Measurements from ENCODE around the gene PRPSAP2. TPM values are rescaled to one million over a fixed set of nuclear protein-coding genes. Genes with fewer than 3 reads are reported as not detected.

Gene PRPSAP2
- total and polyA plus RNA-seq, 2 of the 4 experiments (the other 2 are of a cell fraction), result 22.9 to 28.1 TPM

DNA sequence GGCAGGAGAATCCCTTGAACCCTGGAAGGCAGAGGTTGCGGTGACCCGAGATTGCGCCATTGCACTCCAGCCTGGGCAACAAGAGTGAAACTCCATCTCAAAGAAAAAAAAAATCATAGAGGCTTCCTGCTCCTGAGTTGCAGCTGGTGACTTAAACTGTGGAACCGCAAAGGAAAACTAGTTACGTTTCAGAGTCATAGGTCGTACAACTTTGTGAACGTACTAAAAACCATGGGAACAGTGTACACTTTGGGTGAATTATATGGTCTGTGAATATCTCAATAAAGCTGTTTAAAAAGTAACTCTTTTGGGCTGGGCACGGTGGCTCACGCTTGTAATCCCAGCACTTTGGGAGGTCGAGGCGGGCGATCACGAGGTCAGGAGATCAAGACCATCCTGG, 117.7 kb downstream of the PRPSAP2 start:
- H3K4ac ChIP-seq (ENCODE audit: low read depth, low read length), result no peak overlapping the region
- 93% methylated on average over 7 of the region's 13 CpGs; no CpG with 5 or more reads in 1 of the 2 experiments for WGBS, 2 experiments (ENCODE audit: extremely low coverage in 2 of 2, insufficient read length in 1 of 2)
- ChIA-PET CTCF (no interaction called here), POLR2A (ENCODE audit: unreplicated experiment) (interaction anchor here (0.7 kb wide), 1 partner anchor 26 kb away, joined by 3 read pairs; no protein-coding TSS in a partner anchor)
- H2BK20ac ChIP-seq (ENCODE audit: low read depth, low read length), result no peak overlapping the region
- no peak overlapping the region for H3K27ac ChIP-seq (ENCODE audit: insufficient read depth, low read length)
- TF ChIP-seq SMC3 (IDR thresholded peaks at IDR 0.05; ENCODE audit: low read depth, low read length) (no peak), RCOR1 (IDR thresholded peaks at IDR 0.05; ENCODE audit: insufficient replicate concordance, low read length) (no peak), FOS (IDR thresholded peaks at IDR 0.05; ENCODE audit: low read depth, low read length) (no peak)
- TF ChIP-seq, protein P1, sequence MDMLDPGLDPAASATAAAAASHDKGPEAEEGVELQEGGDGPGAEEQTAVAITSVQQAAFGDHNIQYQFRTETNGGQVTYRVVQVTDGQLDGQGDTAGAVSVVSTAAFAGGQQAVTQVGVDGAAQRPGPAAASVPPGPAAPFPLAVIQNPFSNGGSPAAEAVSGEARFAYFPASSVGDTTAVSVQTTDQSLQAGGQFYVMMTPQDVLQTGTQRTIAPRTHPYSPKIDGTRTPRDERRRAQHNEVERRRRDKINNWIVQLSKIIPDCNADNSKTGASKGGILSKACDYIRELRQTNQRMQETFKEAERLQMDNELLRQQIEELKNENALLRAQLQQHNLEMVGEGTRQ (IDR thresholded peaks at IDR 0.05; ENCODE audit: low read depth, low read length), result no peak
- TF ChIP-seq, protein P2, sequence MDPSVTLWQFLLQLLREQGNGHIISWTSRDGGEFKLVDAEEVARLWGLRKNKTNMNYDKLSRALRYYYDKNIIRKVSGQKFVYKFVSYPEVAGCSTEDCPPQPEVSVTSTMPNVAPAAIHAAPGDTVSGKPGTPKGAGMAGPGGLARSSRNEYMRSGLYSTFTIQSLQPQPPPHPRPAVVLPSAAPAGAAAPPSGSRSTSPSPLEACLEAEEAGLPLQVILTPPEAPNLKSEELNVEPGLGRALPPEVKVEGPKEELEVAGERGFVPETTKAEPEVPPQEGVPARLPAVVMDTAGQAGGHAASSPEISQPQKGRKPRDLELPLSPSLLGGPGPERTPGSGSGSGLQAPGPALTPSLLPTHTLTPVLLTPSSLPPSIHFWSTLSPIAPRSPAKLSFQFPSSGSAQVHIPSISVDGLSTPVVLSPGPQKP (IDR thresholded peaks at IDR 0.05; ENCODE audit: borderline replicate concordance, low read depth, low read length), result no peak
- TF ChIP-seq, protein P3, sequence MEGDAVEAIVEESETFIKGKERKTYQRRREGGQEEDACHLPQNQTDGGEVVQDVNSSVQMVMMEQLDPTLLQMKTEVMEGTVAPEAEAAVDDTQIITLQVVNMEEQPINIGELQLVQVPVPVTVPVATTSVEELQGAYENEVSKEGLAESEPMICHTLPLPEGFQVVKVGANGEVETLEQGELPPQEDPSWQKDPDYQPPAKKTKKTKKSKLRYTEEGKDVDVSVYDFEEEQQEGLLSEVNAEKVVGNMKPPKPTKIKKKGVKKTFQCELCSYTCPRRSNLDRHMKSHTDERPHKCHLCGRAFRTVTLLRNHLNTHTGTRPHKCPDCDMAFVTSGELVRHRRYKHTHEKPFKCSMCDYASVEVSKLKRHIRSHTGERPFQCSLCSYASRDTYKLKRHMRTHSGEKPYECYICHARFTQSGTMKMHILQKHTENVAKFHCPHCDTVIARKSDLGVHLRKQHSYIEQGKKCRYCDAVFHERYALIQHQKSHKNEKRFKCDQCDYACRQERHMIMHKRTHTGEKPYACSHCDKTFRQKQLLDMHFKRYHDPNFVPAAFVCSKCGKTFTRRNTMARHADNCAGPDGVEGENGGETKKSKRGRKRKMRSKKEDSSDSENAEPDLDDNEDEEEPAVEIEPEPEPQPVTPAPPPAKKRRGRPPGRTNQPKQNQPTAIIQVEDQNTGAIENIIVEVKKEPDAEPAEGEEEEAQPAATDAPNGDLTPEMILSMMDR (conservative IDR thresholded peaks at IDR 0.05; ENCODE audit: low read depth, low read length), result no peak
- H3K79me1 ChIP-seq (ENCODE audit: low read depth in 1 of 2, low read length in 2 of 2), result peaks cover 16 to 31% of the 10 kb centered on the region in 2 experiments
- no peak for ATAC-seq (ENCODE audit: low read depth)
- H2AFZ ChIP-seq (replicated peaks; ENCODE audit: low read length, poor library complexity), result no peak overlapping the region
- no peak overlapping the region for H4K5ac ChIP-seq (ENCODE audit: low read depth, low read length)
- H4K8ac ChIP-seq (ENCODE audit: low read depth in 2 of 2, low read length in 2 of 2), result no peak overlapping the region
- no peak overlapping the region for H3K4me3 ChIP-seq (ENCODE audit: insufficient read depth, low read depth, low read length)
- H2AK5ac ChIP-seq (ENCODE audit: low read depth, low read length), result no peak overlapping the region
- peaks cover 9% of the 10 kb centered on the region for H3K9me1 ChIP-seq (ENCODE audit: insufficient read depth, low read length)
- no peak overlapping the region for H3K56ac ChIP-seq (ENCODE audit: extremely low read depth, insufficient read depth, low read length)
- intact Hi-C loops (cut with micrococcal nuclease) (no loop called here), in situ Hi-C loops (cut with MboI; ENCODE audit: low sequenced_read_pairs) (no loop called here), dilution Hi-C loops (cut with HindIII; ENCODE audit: low sequenced_read_pairs, unreplicated experiment) (no loop called here)
- no peak overlapping the region for H2AK9ac ChIP-seq (replicated peaks; ENCODE audit: low read depth, low read length, poor library complexity)
- H4K91ac ChIP-seq (ENCODE audit: insufficient read depth, low read depth, low read length), result no peak overlapping the region
- no peaks in the 10 kb centered on the region for H3K4me1 ChIP-seq (ENCODE audit: control insufficient read depth, insufficient read depth, low read length)
- no peak overlapping the region for H2BK5ac ChIP-seq (ENCODE audit: low read depth, low read length, poor library complexity, severe bottlenecking)
- H3K4me2 ChIP-seq (ENCODE audit: low read depth, low read length), result no peak overlapping the region
- H2BK120ac ChIP-seq (ENCODE audit: low read depth, low read length), result no peak overlapping the region
- H3K23ac ChIP-seq (ENCODE audit: low read depth, low read length), result no peak overlapping the region
- no peak overlapping the region for H3K9ac ChIP-seq (ENCODE audit: low read depth, low read length)
- no peaks in the 10 kb centered on the region for H3K27me3 ChIP-seq (ENCODE audit: control insufficient read depth, insufficient read depth, low read length)
- H3K9me3 ChIP-seq (ENCODE audit: control insufficient read depth, insufficient read depth, low read length), result no peaks in the 10 kb centered on the region
- H3K14ac ChIP-seq (replicated peaks; ENCODE audit: low read depth, low read length), result no peak overlapping the region
- H4K20me1 ChIP-seq (ENCODE audit: insufficient read depth, low read length), result no peaks in the 10 kb centered on the region
- no peak for DNase-seq
- peaks cover 50% of the 10 kb centered on the region for H3K36me3 ChIP-seq (ENCODE audit: control insufficient read depth, insufficient read depth, low read length)
- H3K18ac ChIP-seq (ENCODE audit: low read depth, low read length), result no peak overlapping the region
- BruUV-seq (replicated peaks), result no TSS peak
- no peak overlapping the region for H2BK15ac ChIP-seq (ENCODE audit: low read depth, low read length)
